Uterus (tissue), 2 donors: ENCODE measurements around the gene VAMP2.

ENCODE experiments used
- POLR2A ChIP-seq, 2 donors: fragments of 450-650 bp; IDR thresholded peaks; one replicate each; pipeline ENCODE4 v1.6.1; 2016; ENCODE audit warnings: antibody characterized with exemption in 2 of 2, mild to moderate bottlenecking in 1 of 2, moderate library complexity in 1 of 2
- TF ChIP-seq, protein P1 (sequence below), 4 experiments: fragments of 200-600 bp in 2 of 4; fragments of 450-650 bp in 2 of 4; sonication (generic) in 2 of 4; IDR thresholded peaks; one replicate each; pipeline ENCODE4 v1.5.1; 2016 to 2019; ENCODE audit warnings: antibody characterized with exemption in 4 of 4, mild to moderate bottlenecking in 2 of 4, moderate library complexity in 1 of 4

DNA sequence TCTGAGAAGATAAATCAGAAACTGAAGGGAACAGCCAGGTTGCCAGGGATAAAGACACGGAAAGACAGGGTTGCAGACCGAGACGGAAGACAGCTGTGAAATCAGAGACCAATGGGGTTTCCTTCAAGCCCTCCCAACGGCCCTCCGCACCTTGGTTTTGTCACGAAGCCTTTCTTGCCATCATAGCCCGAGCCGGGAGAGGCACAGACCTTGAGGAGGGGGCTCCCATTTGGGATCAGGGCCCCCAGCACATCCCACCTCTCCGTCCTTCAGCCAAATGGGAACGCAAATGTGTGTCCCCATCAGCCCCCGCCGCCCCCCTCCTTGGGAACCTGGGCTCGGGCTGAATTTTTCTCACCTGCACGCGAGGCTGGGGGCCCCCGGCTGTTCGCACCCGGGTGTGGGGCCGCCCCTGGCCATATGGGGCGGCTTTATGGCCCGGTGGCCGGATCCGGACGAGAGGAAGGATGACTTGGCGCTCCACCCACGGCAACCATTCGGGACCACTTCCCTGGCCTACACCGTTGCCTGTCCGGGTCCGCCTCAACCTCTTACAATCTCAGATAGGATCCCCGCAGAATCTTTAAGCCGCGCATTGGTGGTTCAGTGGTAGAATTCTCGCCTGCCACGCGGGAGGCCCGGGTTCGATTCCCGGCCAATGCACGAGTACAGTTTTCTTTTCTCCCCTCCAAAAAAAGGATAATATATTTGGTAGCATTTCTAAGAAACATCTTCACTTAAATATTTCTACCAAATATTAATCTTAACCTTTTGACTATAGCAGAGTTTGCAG, 37.4 kb downstream of the VAMP2 start:
- TF ChIP-seq, protein P1, sequence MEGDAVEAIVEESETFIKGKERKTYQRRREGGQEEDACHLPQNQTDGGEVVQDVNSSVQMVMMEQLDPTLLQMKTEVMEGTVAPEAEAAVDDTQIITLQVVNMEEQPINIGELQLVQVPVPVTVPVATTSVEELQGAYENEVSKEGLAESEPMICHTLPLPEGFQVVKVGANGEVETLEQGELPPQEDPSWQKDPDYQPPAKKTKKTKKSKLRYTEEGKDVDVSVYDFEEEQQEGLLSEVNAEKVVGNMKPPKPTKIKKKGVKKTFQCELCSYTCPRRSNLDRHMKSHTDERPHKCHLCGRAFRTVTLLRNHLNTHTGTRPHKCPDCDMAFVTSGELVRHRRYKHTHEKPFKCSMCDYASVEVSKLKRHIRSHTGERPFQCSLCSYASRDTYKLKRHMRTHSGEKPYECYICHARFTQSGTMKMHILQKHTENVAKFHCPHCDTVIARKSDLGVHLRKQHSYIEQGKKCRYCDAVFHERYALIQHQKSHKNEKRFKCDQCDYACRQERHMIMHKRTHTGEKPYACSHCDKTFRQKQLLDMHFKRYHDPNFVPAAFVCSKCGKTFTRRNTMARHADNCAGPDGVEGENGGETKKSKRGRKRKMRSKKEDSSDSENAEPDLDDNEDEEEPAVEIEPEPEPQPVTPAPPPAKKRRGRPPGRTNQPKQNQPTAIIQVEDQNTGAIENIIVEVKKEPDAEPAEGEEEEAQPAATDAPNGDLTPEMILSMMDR (IDR thresholded peaks at IDR 0.05) = peak in 1 of 4 experiments; percentile 24
- TF ChIP-seq POLR2A (IDR thresholded peaks at IDR 0.05) = no peak
